Measurements from ENCODE around the gene TBRG1.

TBRG1 gene

DNA sequence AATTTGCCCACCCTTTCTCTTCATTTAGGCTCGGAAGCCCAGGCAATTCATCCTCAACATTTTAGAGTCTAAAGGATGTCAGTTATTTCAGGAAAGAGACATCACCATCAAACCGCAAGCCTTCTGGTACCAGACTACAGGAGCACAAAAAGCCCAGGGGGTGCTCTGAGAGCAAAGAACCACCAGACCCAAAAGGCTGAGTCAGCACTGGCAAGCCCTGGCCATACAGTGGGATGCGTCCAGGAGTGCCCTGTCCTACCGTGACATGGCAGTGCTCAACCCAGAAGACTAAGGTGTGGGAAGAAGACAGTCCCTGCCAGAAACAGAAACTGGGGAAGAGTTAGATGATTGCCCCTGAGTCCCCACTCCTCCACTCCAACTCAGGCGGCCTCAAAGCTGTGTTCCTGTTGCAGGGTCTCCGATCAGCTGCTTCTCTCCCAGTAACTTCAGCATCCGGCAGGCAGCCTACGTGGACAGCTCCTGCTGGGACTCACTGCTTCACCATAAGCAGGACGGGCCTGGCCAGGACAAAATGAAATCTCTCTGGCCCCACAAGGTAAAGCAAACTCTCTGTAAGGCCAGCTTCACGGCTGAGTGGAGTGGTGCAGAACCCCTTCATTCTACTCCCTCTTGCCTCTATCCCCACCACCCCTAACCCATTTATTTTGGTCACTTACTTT lies 10.0 kb upstream of the TBRG1 start:
- no peak for DNase-seq (ENCODE audit: low read depth in 4 of 4, low spot score in 1 of 4)

DNA sequence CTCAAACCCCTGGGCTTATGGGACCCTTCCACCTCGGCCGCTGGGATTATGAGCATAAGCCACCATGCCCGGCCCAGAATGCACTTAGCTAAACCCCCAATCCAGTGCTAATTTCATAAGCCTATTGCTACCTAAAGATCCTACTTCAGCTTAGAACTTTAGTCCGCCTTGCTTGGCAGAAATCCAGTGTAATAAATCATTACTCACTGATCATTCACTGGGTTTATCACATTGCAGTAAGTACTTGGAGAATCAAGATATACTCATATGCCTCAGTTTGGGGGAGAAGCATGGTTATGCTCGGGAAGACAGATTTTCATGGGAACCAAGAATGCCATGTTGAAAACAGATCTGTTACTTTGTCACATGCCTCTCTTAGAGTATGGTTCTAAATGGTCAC lies 3.8 kb upstream of the TBRG1 start:
- DNase-seq (ENCODE audit: low read depth in 4 of 4, low spot score in 1 of 4) = no peak

DNA sequence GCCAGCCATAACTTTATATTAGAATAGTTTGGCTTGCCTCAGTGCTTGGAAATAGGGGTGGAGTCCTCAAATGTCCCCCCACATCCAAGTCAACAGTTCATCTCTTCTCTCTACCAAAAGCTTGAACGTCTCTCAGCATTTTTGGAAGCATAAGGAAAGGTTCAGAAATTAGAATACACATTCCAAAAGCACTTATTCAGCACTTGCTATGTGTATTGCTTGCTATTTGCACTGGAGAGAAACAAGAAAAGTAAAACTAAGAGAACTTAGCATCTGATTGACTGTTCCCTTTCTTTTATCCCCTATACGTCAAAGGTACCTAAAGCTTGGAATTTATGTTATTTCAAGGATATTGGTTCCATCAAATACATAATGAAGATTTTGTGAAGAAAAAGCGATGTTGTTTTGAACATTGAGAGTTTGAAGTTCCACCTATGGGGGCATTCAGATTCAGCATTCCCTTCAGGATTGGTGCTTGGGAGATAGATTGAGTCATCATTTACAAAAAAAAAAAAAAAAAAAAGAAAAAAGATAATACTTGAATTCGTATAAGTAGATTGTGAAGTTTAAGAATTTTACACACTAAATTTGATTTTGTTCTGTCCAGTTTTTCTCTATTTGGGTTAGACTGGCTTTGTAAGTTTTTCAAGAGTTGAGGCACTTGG lies 1.3 kb downstream of the TBRG1 start:
- no peak for DNase-seq (ENCODE audit: low read depth in 4 of 4, low spot score in 1 of 4)

DNA sequence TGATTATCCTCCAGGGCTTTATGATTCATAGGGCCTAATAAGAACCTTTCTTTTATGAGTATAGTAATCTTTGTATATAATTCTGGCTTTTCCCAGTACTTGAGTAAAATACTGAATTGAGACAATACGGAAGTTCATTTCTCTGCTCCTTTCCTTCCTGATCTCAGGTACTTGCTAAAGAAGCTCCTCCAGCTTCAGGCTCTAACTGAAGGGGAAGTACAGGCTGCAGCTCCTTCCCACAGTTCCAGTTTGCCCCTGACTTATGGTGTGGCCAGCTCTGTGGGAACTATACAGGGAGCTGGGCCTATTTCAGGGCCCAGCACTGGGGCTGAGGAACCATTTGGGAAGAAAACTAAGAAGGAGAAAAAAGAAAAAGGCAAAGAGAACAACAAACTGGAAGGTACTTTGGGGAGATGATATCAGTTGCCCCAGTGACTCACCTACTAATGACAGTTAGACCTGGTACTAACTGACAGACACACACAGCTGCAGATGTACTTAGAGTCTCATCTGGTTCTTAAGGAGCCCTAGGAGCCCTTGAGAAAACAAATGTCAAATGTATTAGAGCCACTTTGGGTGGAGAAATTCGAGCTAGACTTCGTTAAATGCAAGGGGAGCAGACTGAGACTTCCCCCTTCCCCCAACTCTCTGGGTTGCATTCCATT lies 3.0 kb downstream of the TBRG1 start:
- no peak for DNase-seq (ENCODE audit: low read depth in 4 of 4, low spot score in 1 of 4)

DNA sequence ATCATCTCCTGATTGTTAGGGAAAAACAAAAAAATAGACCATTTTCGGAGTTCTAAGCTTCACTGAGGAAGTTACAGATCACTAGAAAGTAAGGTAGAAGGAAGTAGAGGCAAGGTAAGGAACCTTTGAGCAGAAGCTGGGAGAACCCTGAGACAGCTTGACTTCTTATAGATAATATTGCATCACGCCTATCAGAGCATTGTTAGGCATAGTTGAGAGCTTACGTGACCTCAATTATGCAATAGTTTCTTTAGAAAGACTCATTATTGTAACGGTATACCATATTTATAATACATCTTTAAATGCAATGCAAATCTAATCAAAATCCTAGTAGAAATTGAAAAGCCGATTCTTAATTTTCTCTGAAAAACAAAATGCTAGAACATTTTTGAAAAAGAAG lies 4.9 kb downstream of the TBRG1 start:
- no peak for DNase-seq (ENCODE audit: low read depth in 4 of 4, low spot score in 1 of 4)

DNA sequence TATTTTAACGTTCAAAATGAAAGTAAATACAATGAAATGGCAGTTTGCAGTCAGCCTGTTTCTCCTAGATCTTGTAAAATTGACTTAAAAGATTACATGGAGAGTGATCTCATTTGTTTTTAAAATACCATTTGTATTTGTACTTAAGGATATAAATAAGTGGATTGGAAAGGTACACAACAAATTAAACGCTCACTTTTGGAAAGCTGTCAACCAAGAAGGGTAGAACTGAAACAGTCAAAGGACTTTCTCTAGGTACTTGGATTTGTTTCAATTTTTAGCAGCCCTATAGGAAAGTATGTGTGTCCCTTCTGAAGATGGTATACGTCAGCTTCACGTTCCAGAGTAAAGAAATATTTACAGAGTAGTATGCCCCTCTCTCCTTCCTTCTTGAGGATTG lies 7.3 kb downstream of the TBRG1 start:
- no peak for DNase-seq (ENCODE audit: low read depth in 4 of 4, low spot score in 1 of 4)

DNA sequence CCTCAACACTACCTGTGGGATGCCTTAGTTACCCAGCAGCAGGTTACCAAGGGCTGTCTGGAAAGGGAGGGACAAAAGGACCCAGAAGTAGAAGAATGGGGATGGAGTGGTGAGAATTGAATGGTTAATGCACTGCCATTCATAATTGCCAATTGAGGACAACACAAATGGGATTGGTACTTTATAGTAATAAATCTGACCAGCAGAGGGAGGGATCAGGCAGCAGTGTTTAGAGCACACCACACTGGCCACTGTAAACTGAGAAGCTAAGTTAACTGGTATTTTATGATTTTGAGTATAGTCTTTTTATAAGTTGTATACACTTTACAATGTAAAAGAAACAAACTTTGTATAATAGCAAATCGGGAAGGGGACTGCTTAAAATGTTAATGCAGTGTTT lies 10.7 kb downstream of the TBRG1 start:
- no peak for DNase-seq (ENCODE audit: low read depth in 4 of 4, low spot score in 1 of 4)

DNA sequence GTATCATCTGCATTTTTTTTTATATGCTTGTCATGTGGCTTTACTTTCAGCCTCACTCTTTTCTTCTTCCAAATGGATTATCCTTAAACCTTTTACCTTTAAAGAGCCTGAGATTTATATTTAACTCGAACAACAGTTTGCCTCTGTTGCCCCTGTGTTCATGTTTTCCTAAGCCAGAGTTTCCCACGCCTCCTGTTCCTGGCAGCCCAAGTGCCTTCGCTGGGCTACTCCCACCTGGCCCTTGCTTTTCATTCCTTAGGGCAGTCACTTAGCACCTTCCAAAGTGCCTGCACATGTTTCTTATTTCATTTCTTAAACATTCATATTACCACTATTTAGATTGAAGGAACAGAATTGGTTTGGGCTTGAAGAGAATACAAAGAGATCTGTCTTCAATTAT lies 13.3 kb downstream of the TBRG1 start:
- no peak for DNase-seq (ENCODE audit: low read depth in 4 of 4, low spot score in 1 of 4)

DNA sequence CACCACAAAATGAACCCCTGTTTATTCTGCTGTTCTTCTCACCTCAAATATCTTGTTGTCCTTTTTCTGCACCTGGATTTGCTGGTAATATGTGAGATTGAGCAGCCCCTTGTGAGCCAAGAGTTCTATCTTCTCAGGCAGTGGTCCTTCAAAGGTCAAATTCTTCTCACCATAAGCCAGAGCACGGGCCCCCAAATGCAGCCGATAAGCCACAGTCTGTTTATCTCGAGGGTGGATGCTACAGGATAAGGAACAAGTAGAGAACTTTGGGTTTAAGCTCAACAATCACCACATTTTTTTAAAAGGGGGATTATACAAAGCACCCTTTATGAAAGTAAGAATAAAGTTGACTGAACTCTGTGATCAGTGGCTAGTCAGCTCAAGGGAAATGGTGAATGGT lies 15.8 kb downstream of the TBRG1 start:
- DNase-seq (ENCODE audit: low read depth in 4 of 4, low spot score in 1 of 4) = no peak

DNA sequence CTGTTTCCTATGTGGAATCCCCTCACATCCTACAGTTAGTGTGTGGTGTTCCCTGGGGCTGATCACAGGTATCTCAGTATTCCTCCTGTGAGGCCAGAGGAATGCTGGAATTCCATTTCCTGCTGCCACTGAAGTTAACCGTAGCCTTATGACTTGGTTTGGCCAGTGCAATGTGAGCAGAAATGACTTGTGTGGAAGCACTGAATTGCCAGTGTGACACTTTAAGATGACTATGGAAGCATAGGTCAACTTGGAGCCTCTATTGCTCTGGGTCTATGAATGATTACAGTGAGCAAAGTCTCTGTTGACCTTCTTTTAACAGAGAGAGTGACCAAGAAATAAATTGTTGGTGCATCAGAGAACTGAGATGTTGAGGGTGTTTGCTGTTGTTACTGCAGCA lies 16.5 kb downstream of the TBRG1 start:
- no peak for DNase-seq (ENCODE audit: low read depth in 4 of 4, low spot score in 1 of 4)

DNA sequence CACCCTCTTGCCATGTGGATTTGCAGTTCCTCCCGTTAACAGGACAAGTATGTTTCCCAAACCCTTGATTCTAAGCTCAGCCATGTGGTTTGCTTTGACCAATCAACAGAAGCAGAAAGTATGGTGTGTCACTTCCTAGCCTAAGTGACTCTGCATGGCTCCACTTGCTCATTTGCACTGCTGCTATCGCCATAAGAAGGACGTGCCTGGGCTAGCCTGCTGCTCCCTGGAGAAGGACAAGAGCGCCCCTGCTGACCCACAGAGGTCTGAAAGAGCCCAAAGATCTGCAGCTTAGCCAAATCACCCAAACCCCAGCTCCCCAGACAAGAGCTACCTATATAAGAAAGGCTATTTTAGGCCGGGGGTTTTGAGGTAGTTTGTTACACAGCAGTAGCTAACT lies 18.0 kb downstream of the TBRG1 start:
- DNase-seq (ENCODE audit: low read depth in 4 of 4, low spot score in 1 of 4) = no peak

DNA sequence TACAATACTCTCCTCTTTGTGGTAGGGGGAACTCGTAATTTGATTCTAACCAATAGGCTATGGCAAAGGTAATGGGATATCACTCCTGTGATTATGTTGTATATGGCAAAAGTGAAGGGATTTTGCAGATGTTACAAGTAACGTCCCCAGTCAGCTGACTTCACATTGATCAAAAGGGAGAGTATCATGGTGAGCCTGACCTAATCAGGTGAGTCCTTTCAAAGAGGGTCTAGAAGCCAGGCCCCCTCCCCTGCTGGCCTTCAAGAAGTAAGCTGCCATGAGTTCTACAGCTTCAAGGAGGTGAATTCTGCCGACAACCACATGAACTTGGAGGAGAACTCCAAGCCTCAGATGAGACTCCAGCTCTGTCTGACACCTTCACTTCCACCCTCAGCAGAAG lies 20.0 kb downstream of the TBRG1 start:
- no peak for DNase-seq (ENCODE audit: low read depth in 4 of 4, low spot score in 1 of 4)

DNA sequence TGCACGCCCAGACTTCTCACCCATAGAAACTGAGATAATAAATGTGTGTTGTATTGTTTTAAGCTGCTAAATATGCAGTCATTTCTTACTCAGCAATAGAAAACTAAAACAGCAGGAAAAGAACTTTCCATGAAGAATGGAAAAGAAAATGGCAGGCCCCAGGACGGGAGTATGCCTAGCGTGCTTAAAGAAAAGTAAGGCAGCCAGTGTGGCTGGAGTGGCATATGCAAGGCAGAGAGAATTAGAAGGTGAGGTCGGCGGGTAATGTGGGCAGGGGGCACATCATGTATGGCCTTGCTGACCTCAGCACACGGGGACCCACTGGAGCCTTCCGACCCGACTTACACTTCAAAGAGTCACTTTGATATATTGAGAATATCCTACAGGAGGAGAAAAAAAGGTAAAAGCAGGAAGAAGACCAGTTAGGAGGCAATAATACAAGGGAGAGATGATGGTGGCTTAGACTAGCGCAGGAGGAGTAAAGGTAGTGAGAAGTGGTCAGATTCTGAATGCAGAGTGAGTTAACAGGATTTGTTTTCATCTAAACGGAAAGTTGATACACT lies 20.5 kb downstream of the TBRG1 start:
- DNase-seq (ENCODE audit: low read depth in 4 of 4, low spot score in 1 of 4) = no peak

DNA sequence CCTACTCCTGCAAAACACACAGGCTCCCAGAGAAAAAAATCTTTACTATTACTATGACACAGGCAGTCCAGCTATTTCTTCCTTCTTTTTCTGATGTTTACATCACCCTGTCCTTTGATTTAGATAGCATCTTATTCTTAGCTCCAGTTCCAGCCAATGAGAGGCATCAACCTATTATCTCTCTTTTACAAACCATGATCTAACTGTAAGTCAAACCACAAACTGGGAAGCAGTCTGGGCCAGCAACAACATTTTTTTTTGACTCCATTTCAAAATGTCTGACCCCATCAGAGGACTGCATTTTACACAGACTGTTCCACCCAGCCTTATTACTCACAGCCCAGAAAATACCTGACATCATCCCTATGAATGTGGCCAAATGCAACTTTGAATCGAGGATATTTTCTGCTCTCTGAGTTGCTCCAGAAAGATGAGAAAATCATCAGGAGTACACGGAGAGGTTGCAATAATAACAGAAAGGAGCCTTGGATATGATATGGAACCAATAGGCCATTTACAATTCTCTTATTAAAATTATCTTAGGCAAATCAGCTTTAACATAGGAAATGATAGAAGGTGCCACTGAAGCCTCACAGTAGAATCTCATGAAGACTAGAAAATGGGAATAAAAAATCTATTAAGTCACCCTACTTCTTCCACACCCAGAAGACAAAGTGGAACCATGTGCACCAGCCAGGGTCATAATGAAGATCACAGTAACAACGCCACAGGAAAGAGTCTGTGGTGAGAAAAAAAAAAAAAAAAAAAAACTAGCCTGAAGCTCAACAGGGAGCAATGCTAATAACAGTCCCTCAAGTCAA lies 21.2 kb downstream of the TBRG1 start:
- no peak for DNase-seq (ENCODE audit: low read depth in 4 of 4, low spot score in 1 of 4)

DNA sequence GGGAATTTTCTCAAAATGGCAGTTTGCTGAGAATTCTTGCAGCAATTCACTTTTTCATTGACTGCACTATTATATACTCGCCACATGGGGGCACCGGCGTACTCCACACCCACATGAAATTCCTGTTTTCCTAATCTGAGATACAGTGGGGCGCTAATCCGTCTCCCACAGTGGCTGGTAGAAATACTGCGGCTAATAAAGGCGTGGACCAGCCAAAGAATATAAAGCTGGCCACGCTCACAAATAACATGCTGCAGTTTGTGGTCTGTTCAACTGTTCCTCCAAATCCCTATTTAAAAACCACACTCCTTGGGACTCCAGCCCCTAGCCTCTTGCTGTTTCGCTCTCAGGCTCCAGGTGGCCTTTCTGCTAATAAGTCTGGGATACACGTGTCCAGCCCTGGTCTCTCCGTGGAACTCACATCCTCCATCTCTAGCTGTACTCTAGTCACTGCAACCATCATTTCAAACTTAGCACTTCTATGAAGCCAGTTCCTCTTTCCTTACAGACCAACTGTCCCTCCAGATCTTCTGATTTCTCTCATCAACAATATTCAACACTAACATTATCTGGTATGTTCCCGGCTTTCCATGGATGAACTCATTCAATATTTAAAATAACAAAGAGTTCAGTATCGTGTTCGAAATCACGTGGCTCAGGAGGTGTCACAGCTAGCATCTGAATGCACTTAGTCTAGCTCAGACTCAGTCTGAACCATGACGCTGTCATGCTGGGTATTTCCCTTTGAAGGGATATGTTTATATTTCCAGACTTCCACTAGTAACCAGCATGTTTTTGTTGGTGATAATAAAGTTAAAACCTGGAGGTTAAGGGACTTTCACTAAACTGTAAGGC lies 22.0 kb downstream of the TBRG1 start:
- DNase-seq (ENCODE audit: low read depth in 4 of 4, low spot score in 1 of 4) = peak in 2 of 4 experiments; percentile 4 to 7

DNA sequence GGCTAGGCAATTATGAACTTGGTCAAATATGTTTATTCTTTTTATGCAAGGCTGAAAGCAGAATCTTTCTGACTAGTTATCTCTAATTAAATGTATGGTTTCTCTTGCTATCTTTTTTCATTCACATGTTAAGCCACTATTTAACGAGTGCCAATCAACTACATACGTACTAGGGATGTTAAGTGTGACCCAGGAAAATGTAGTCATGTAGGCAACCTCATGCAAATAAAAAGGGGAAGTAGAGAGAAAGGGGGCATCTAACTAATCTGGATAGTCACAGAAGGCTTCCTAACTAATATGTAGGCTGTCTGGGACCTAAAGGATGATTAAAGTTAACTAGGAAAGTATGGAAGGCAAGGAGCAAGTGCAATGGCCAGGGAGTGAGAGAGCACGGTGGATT lies 23.5 kb downstream of the TBRG1 start:
- DNase-seq (ENCODE audit: low read depth in 4 of 4, low spot score in 1 of 4) = no peak

DNA sequence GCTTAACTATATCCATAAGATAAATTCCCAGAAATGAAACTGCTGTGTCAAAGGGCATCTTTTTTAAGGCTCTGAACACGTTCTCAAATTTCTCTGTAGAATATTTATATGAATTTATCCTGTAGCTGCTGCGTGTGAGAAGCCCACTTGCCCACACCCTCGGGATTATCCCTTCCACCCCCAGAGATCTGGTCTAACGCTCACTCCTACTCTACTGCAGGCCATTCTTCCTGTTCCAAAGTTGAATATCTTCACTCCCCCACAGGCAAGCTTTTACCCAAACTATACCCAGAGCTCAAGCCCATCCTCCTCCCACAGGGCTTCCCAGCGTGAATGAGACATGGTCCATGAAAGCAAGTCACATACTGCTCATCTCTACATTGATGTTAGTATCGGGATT lies 25.9 kb downstream of the TBRG1 start:
- no peak for DNase-seq (ENCODE audit: low read depth in 4 of 4, low spot score in 1 of 4)

DNA sequence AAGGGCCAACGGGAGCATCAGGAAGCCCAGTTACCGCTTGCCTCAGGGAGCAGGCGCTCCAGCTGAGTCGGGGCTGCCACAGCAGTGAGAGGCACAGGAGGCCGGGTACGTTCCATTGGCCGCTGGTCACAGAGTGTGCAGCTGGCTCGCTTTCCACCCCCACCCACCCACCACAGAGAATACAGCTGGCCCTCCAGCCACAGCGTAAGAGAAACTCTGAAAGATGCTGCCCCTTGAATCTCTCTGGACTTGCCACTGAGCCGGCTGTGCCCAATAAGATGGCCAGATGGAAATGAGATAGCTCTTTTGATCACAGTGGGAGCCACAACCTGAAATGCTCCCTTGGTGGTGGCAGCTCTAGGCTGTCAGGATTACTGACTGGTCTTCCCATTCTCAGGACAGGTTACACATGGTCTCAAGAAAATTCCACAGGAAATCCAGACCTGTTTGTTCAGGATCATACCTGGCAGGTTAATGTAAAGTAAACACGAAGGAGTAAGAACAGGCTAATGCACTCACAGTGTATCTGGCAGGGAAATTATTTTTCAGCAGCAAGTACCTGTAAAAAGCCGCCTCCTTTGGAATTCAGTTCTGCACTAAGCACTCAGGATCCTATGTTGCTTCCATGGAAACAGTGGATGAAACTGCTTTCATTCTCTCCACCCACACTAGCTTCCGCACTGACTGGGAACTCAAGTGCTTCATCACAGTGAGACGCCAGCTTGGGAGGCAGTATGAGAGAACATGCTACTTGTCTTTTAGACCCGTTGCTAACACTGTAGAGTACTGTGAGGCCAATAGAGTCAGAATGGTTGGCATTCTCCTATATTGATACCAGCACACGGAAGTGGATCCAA lies 34.3 kb downstream of the TBRG1 start:
- DNase-seq (ENCODE audit: low read depth in 4 of 4, low spot score in 1 of 4) = no peak

DNA sequence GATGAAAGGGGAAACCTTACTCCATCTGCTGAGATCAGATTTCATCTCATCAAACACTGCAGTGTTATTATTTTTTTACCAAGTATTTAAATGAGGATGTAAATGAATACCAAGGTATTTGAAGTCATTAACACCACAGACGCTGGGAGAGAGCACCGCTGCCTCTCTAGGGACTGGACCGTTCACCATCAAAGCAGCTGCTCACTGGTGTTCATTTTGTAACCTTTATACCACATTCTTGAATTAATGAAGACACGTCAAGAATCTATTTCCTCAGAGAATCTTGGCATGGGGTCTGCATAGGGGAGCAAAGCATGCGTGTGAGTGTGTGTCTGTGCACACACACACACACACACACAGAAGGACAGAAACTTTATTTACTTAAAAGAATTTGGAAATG lies 35.2 kb downstream of the TBRG1 start:
- DNase-seq (ENCODE audit: low read depth in 4 of 4, low spot score in 1 of 4) = no peak

DNA sequence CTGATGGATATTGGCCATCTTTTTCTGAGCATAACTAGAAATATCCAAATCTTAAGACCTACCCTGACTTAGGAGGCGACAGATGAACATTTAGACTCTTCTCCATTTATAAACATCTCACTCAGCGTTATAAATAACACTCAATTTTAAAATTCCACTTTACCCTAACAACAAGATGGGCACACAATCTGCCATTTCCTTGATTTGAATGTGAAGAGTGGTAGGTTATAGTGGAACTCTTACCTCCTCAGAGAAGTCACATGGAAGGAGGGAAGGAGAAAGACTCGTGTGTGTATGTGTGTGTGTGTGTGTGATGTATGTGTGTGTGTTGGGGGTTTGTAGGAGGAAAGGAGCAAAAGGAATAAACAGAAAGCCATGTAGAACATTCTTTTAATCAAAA lies 35.8 kb downstream of the TBRG1 start:
- DNase-seq (ENCODE audit: low read depth in 4 of 4, low spot score in 1 of 4) = no peak
